Mucosa of stomach (tissue), 1 donor: Measurements from ENCODE around the gene SLC25A13.

Source experiments
- H3K27me3 ChIP-seq: one replicate; pipeline ENCODE4 v1.7.0; 2013; ENCODE audit warnings: mild to moderate bottlenecking, low read length; ENCODE audit not compliant: control insufficient read depth, insufficient read depth
- H3K36me3 ChIP-seq: one replicate; pipeline ENCODE4 v1.7.0; 2013; ENCODE audit warnings: low read length; ENCODE audit not compliant: control insufficient read depth, insufficient read depth
- H3K4me1 ChIP-seq: one replicate; pipeline ENCODE4 v1.7.0; 2013; ENCODE audit warnings: mild to moderate bottlenecking, low read length; ENCODE audit not compliant: control insufficient read depth, insufficient read depth
- H3K4me3 ChIP-seq: one replicate; pipeline ENCODE4 v1.7.0; 2013; ENCODE audit warnings: low read length
- H3K9ac ChIP-seq: one replicate; pipeline ENCODE4 v1.7.0; 2013; ENCODE audit warnings: mild to moderate bottlenecking, low read length, moderate library complexity
- H3K9me3 ChIP-seq: one replicate; pipeline ENCODE4 v1.7.0; 2013; ENCODE audit warnings: mild to moderate bottlenecking, low read length, moderate library complexity; ENCODE audit not compliant: control insufficient read depth
- donor health status: Pancreatic carcinoma.

SLC25A13 gene

GRCh38 chr7:96184783-96185182, 137.1 kb downstream of the SLC25A13 start:
- H3K9me3 ChIP-seq: no peaks in the 10 kb centered on the region
- H3K36me3 ChIP-seq: no peaks in the 10 kb centered on the region
- H3K9ac ChIP-seq: no peak overlapping the region
- no peaks in the 10 kb centered on the region for H3K4me1 ChIP-seq
- no peaks in the 10 kb centered on the region for H3K27me3 ChIP-seq
- H3K4me3 ChIP-seq: no peak overlapping the region

- Histone ChIP-seq H3K4me1 (no peaks in the 10 kb centered on the region), H3K9ac (no peak overlapping the region), H3K27me3 (no peaks in the 10 kb centered on the region), H3K4me3 (no peak overlapping the region), H3K36me3 (no peaks in the 10 kb centered on the region), H3K9me3 (no peaks in the 10 kb centered on the region)
Observed at GRCh38 chr7:96183163-96183670, 138.7 kb downstream of the SLC25A13 start.

GRCh38 chr7:96182424-96183158, 139.3 kb downstream of the SLC25A13 start:
- Histone ChIP-seq H3K36me3 (no peaks in the 10 kb centered on the region), H3K9me3 (no peaks in the 10 kb centered on the region), H3K4me1 (no peaks in the 10 kb centered on the region), H3K27me3 (no peaks in the 10 kb centered on the region), H3K4me3 (no peak overlapping the region), H3K9ac (no peak overlapping the region)

- H3K4me3 ChIP-seq: no peak overlapping the region
- no peaks in the 10 kb centered on the region for H3K27me3 ChIP-seq
- H3K9me3 ChIP-seq: no peaks in the 10 kb centered on the region
- no peak overlapping the region for H3K9ac ChIP-seq
- no peaks in the 10 kb centered on the region for H3K36me3 ChIP-seq
- no peaks in the 10 kb centered on the region for H3K4me1 ChIP-seq
Observed at GRCh38 chr7:96181174-96181573, 140.7 kb downstream of the SLC25A13 start.

- no peaks in the 10 kb centered on the region for H3K27me3 ChIP-seq
- H3K9ac ChIP-seq: no peak overlapping the region
- no peak overlapping the region for H3K4me3 ChIP-seq
- H3K36me3 ChIP-seq: no peaks in the 10 kb centered on the region
- peaks cover 4% of the 10 kb centered on the region for H3K4me1 ChIP-seq
- no peaks in the 10 kb centered on the region for H3K9me3 ChIP-seq
Observed at GRCh38 chr7:96179837-96180236, 142.1 kb downstream of the SLC25A13 start.

GRCh38 chr7:96179341-96179740, 142.6 kb downstream of the SLC25A13 start:
- H3K36me3 ChIP-seq: no peaks in the 10 kb centered on the region

GRCh38 chr7:96178581-96178980, 143.3 kb downstream of the SLC25A13 start:
- Histone ChIP-seq H3K4me1 (peaks cover 6% of the 10 kb centered on the region), H3K9me3 (no peaks in the 10 kb centered on the region), H3K9ac (no peak overlapping the region), H3K4me3 (no peak overlapping the region), H3K36me3 (no peaks in the 10 kb centered on the region), H3K27me3 (no peaks in the 10 kb centered on the region)

More at GRCh38 chr7:96179341-96179740, 142.6 kb downstream of the SLC25A13 start:
- Histone ChIP-seq H3K27me3 (no peaks in the 10 kb centered on the region), H3K4me1 (peaks cover 6% of the 10 kb centered on the region), H3K4me3 (no peak overlapping the region), H3K9me3 (no peaks in the 10 kb centered on the region), H3K9ac (no peak overlapping the region)

GRCh38 chr7:96177353-96177752, 144.5 kb downstream of the SLC25A13 start:
- H3K4me1 ChIP-seq: peaks cover 6% of the 10 kb centered on the region
- H3K9me3 ChIP-seq: no peaks in the 10 kb centered on the region
- H3K27me3 ChIP-seq: no peaks in the 10 kb centered on the region
- H3K4me3 ChIP-seq: no peak overlapping the region
- no peaks in the 10 kb centered on the region for H3K36me3 ChIP-seq
- no peak overlapping the region for H3K9ac ChIP-seq

GRCh38 chr7:96174812-96175211, 147.1 kb downstream of the SLC25A13 start:
- H3K4me1 ChIP-seq: peaks cover 6% of the 10 kb centered on the region
- no peak overlapping the region for H3K4me3 ChIP-seq
- no peaks in the 10 kb centered on the region for H3K27me3 ChIP-seq
- peaks cover 3% of the 10 kb centered on the region for H3K36me3 ChIP-seq
- no peak overlapping the region for H3K9ac ChIP-seq
- no peaks in the 10 kb centered on the region for H3K9me3 ChIP-seq

- peaks cover 3% of the 10 kb centered on the region for H3K36me3 ChIP-seq
- H3K4me3 ChIP-seq: no peak overlapping the region
- H3K4me1 ChIP-seq: peaks cover 16% of the 10 kb centered on the region
- no peaks in the 10 kb centered on the region for H3K9me3 ChIP-seq
- H3K9ac ChIP-seq: no peak overlapping the region
- H3K27me3 ChIP-seq: no peaks in the 10 kb centered on the region
Observed at GRCh38 chr7:96173781-96174180, 148.1 kb downstream of the SLC25A13 start.

GRCh38 chr7:96169439-96169838, 152.5 kb downstream of the SLC25A13 start:
- Histone ChIP-seq H3K27me3 (no peaks in the 10 kb centered on the region), H3K4me3 (no peak overlapping the region), H3K36me3 (peaks cover 3% of the 10 kb centered on the region)

GRCh38 chr7:96167424-96167823, 154.5 kb downstream of the SLC25A13 start:
- Histone ChIP-seq H3K4me1 (peaks cover 10% of the 10 kb centered on the region), H3K9me3 (no peaks in the 10 kb centered on the region), H3K4me3 (no peak overlapping the region), H3K9ac (no peak overlapping the region), H3K27me3 (no peaks in the 10 kb centered on the region), H3K36me3 (peaks cover 3% of the 10 kb centered on the region)

More at GRCh38 chr7:96169439-96169838, 152.5 kb downstream of the SLC25A13 start:
- peaks cover 10% of the 10 kb centered on the region for H3K4me1 ChIP-seq
- H3K9me3 ChIP-seq: no peaks in the 10 kb centered on the region
- H3K9ac ChIP-seq: no peak overlapping the region
